Measurements from ENCODE around the gene BTBD10.

Gene BTBD10

DNA sequence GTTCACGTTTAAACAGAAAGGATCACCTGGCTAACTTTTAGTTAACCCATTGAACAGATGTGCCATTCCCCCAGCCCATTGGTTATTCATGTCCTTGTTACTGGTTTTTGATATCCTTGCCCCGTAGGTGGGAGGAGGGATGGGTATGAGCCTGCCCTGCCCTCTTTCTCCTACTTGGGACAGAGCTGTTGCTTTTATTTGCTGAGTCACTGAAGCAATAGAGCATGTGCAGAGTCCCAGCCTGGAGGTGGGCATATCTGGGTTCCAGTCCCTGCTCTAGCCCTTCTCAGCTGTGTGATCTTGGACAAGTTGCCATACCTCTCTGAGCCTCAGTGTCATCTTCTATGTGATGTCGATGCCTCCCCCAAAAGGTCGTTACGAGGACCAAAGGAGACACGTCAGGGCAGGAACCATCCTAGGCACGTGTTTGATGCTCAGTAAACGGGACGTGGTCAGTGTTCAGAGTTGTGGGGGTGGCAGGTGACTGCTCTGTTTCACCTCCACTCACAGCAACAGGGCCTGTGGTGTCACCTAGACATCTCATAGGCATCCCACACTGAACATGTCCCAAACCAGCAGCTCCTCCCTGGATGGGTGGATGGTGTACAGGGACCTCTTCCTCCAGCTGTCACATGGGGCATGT lies 124.5 kb downstream of the BTBD10 start:
- peak; percentile 68 for DNase-seq (ENCODE audit: low spot score)

DNA sequence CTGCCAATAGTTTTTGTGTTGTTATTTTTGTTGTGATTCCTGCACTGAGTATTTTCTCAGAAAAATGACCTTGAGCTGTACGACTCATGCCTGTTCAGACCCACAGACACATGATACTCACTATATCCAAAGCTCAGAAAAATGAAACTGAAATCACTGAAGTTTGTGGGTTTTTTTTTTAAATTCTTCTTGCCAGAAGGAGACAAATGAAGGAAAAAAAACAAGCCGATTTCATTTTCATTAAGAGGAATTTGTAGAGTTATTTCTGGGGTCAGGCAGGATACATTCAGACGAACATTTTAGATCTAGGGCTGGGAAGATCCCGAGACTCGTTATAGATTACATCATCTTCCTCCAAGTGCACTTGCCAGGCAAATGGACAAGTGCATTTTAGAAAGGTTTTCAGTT lies 125.0 kb downstream of the BTBD10 start:
- no peak for DNase-seq (ENCODE audit: low spot score)
